IMR-90 (cell line): Measurements from ENCODE around the gene ZBTB33. TPM values are rescaled to one million over a fixed set of nuclear protein-coding genes. Genes with fewer than 3 reads are reported as not detected.

Experiments used
- ATAC-seq: fragments of 200-7000 bp; cut with Tn5 transposase; 2 replicates; pipeline ENCODE4 v1.9.1; 2020; ENCODE audit warnings: low read depth, mild to moderate bottlenecking, moderate library complexity
- BruUV-seq: library from RNA; stranded (reverse); fragments of 400-500 nt; replicated peaks from 2 replicates; lab custom pipeline; 2021; lab: Mats Ljungman, UMichigan
- CTCF ChIA-PET: fragments of 300-600 bp; formaldehyde crosslinking; extraction: SDS; loops from one replicate; lab custom pipeline; 2021; ENCODE audit warnings: antibody characterized with exemption; lab: Yijun Ruan, JAX
- POLR2A ChIA-PET: fragments of 300-600 bp; sonication (Branson Sonifier 250); formaldehyde crosslinking; loops from one replicate; lab custom pipeline; 2022; ENCODE audit warnings: antibody characterized with exemption; ENCODE audit not compliant: unreplicated experiment; lab: Charles Lee
- DNase-seq: peaks from one replicate; pipeline ENCODE4 v3.0.0; 2013
- H2AFZ ChIP-seq: replicated peaks from 2 replicates; pipeline ENCODE3; 2013; ENCODE audit warnings: low read length, mild to moderate bottlenecking; ENCODE audit not compliant: poor library complexity
- H2AK5ac ChIP-seq: 2 replicates; pipeline ENCODE4 v1.6.1; 2013; ENCODE audit warnings: low read depth, low read length, inconsistent platforms
- H2AK9ac ChIP-seq: replicated peaks from 2 replicates; pipeline ENCODE3; 2013; ENCODE audit warnings: mild to moderate bottlenecking, low read depth, low read length, moderate library complexity; ENCODE audit not compliant: poor library complexity
- H2BK120ac ChIP-seq: 2 replicates; pipeline ENCODE4 v1.6.1; 2013; ENCODE audit warnings: low read depth, low read length, inconsistent platforms
- H2BK15ac ChIP-seq: 3 replicates; pipeline ENCODE4 v1.6.1; 2013; ENCODE audit warnings: low read depth, low read length, inconsistent platforms
- H2BK20ac ChIP-seq: 2 replicates; pipeline ENCODE4 v1.6.1; 2013; ENCODE audit warnings: low read depth, mild to moderate bottlenecking, inconsistent platforms, low read length, moderate library complexity
- H2BK5ac ChIP-seq: 2 replicates; pipeline ENCODE4 v1.6.1; 2013; ENCODE audit warnings: mild to moderate bottlenecking, low read depth, low read length, inconsistent platforms; ENCODE audit not compliant: poor library complexity, severe bottlenecking
- H3K14ac ChIP-seq: replicated peaks from 2 replicates; pipeline ENCODE4 v1.6.1; 2013; ENCODE audit warnings: low read depth, low read length, inconsistent platforms
- H3K18ac ChIP-seq: 2 replicates; pipeline ENCODE4 v1.6.1; 2013; ENCODE audit warnings: low read depth, low read length, control low read depth
- H3K23ac ChIP-seq: 2 replicates; pipeline ENCODE4 v1.6.1; 2013; ENCODE audit warnings: low read depth, low read length, inconsistent platforms
- H3K27ac ChIP-seq: 2 replicates; pipeline ENCODE4 v1.5.1; 2013; ENCODE audit warnings: mild to moderate bottlenecking, control low read depth, low read length; ENCODE audit not compliant: insufficient read depth
- H3K27me3 ChIP-seq: 2 replicates; pipeline ENCODE4 v1.6.1; 2013; ENCODE audit warnings: low read length; ENCODE audit not compliant: control insufficient read depth, insufficient read depth
- H3K36me3 ChIP-seq: 2 replicates; pipeline ENCODE4 v1.6.1; 2013; ENCODE audit warnings: low read length, mixed read lengths; ENCODE audit not compliant: control insufficient read depth, insufficient read depth
- H3K4ac ChIP-seq: 2 replicates; pipeline ENCODE4 v1.6.1; 2013; ENCODE audit warnings: low read depth, low read length, inconsistent platforms
- H3K4me1 ChIP-seq: 2 replicates; pipeline ENCODE4 v1.6.1; 2013; ENCODE audit warnings: low read length, mixed read lengths; ENCODE audit not compliant: control insufficient read depth, insufficient read depth
- H3K4me2 ChIP-seq: 2 replicates; pipeline ENCODE4 v1.6.1; 2013; ENCODE audit warnings: low read depth, mild to moderate bottlenecking, control low read depth, low read length, moderate library complexity
- H3K4me3 ChIP-seq: 2 replicates; pipeline ENCODE4 v1.5.1; 2013; ENCODE audit warnings: low read depth, mild to moderate bottlenecking, control low read depth, low read length, moderate library complexity; ENCODE audit not compliant: insufficient read depth
- H3K56ac ChIP-seq: 2 replicates; pipeline ENCODE4 v1.6.1; 2013; ENCODE audit warnings: low read length, inconsistent platforms; ENCODE audit not compliant: insufficient read depth; ENCODE audit errors: extremely low read depth
- H3K79me1 ChIP-seq, 2 experiments: 2 replicates each; pipeline ENCODE4 v1.6.1; 2013; ENCODE audit warnings: low read length in 2 of 2, inconsistent platforms in 1 of 2, low read depth in 1 of 2
- H3K9ac ChIP-seq: 2 replicates; pipeline ENCODE4 v1.6.1; 2013; ENCODE audit warnings: low read depth, low read length, control low read depth
- H3K9me1 ChIP-seq: 2 replicates; pipeline ENCODE4 v1.6.1; 2013; ENCODE audit warnings: low read length, inconsistent platforms; ENCODE audit not compliant: insufficient read depth
- H3K9me3 ChIP-seq: 2 replicates; pipeline ENCODE4 v1.6.1; 2013; ENCODE audit warnings: low read length; ENCODE audit not compliant: control insufficient read depth, insufficient read depth
- H4K20me1 ChIP-seq: 2 replicates; pipeline ENCODE4 v1.6.1; 2013; ENCODE audit warnings: low read length, inconsistent platforms; ENCODE audit not compliant: insufficient read depth
- H4K5ac ChIP-seq: 2 replicates; pipeline ENCODE4 v1.6.1; 2013; ENCODE audit warnings: mild to moderate bottlenecking, low read depth, low read length, control low read depth
- H4K8ac ChIP-seq, 2 experiments: 2 replicates each; pipeline ENCODE4 v1.6.1; 2013; ENCODE audit warnings: low read depth in 2 of 2, low read length in 2 of 2, control low read depth in 1 of 2, inconsistent platforms in 1 of 2
- H4K91ac ChIP-seq: 2 replicates; pipeline ENCODE4 v1.6.1; 2013; ENCODE audit warnings: low read depth, low read length, inconsistent platforms; ENCODE audit not compliant: insufficient read depth
- BHLHE40 ChIP-seq: fragments of 150-350 bp; IDR thresholded peaks from 2 replicates; pipeline ENCODE4 v1.6.1; 2016; ENCODE audit warnings: mild to moderate bottlenecking, low read depth, low read length
- CEBPB ChIP-seq: IDR thresholded peaks from 2 replicates; pipeline ENCODE4 v1.6.1; 2012; ENCODE audit warnings: low read depth, low read length, improper control_type of control experiment
- CHD1 ChIP-seq: IDR thresholded peaks from 2 replicates; pipeline ENCODE4 v1.6.1; 2012; ENCODE audit warnings: low read depth, low read length, improper control_type of control experiment
- FOS ChIP-seq: fragments of 150-350 bp; IDR thresholded peaks from 2 replicates; pipeline ENCODE4 v1.6.1; 2016; ENCODE audit warnings: low read depth, low read length
- MAFK ChIP-seq: IDR thresholded peaks from 2 replicates; pipeline ENCODE4 v1.6.1; 2012; ENCODE audit warnings: low read depth, low read length, improper control_type of control experiment
- MAZ ChIP-seq: IDR thresholded peaks from 2 replicates; pipeline ENCODE4 v1.6.1; 2012; ENCODE audit warnings: low read depth, mild to moderate bottlenecking, low read length, improper control_type of control experiment, moderate library complexity, borderline replicate concordance
- MXI1 ChIP-seq: IDR thresholded peaks from 2 replicates; pipeline ENCODE4 v1.6.1; 2012; ENCODE audit warnings: low read depth, mild to moderate bottlenecking, low read length, moderate library complexity, borderline replicate concordance
- NFE2L2 ChIP-seq: fragments of 150-350 bp; IDR thresholded peaks from 2 replicates; pipeline ENCODE4 v1.6.1; 2016; ENCODE audit warnings: low read depth, mild to moderate bottlenecking, low read length
- POLR2A ChIP-seq: IDR thresholded peaks from 2 replicates; pipeline ENCODE4 v1.6.1; 2012; ENCODE audit warnings: mild to moderate bottlenecking, low read depth, low read length
- RAD21 ChIP-seq: IDR thresholded peaks from 2 replicates; pipeline ENCODE4 v1.6.1; 2012; ENCODE audit warnings: low read length, improper control_type of control experiment
- RCOR1 ChIP-seq: IDR thresholded peaks from 2 replicates; pipeline ENCODE4 v1.6.1; 2012; ENCODE audit warnings: mild to moderate bottlenecking, low read length, improper control_type of control experiment; ENCODE audit not compliant: insufficient replicate concordance
- RFX5 ChIP-seq: IDR thresholded peaks from 2 replicates; pipeline ENCODE4 v1.8.0; 2012; ENCODE audit warnings: low read depth, mild to moderate bottlenecking, low read length, moderate library complexity
- SMC3 ChIP-seq: fragments of 150-350 bp; IDR thresholded peaks from 2 replicates; pipeline ENCODE4 v1.6.1; 2016; ENCODE audit warnings: low read depth, mild to moderate bottlenecking, antibody characterized with exemption, low read length, moderate library complexity
- WGBS, 2 experiments: methylation state at CpG; one replicate each; pipeline versions ENCODE4 v1.1.5 to v1.1.7; 2013; ENCODE audit warnings: missing lambda C conversion rate in 2 of 2; ENCODE audit not compliant: insufficient read length in 1 of 2; ENCODE audit errors: extremely low coverage in 2 of 2; 5-methylcytosine and 5-hydroxymethylcytosine counted together
- dilution Hi-C: fragments of 300-500 bp; cut with HindIII; formaldehyde crosslinking; loops from one replicate; pipeline ENCODE4 v1.14.3; 2018; ENCODE audit warnings: low sequenced_read_pairs; ENCODE audit not compliant: unreplicated experiment
- in situ Hi-C: fragments of 300-500 bp; cut with MboI; formaldehyde crosslinking; loops from 3 replicates; pipeline ENCODE4 v1.14.3; 2019; ENCODE audit warnings: low sequenced_read_pairs, inconsistent platforms, mixed read lengths
- intact Hi-C: fragments of 100-400 bp; cut with micrococcal nuclease; formaldehyde crosslinking; loops from 2 replicates; pipeline ENCODE4 v1.10.0; 2022
- polyA plus RNA-seq, 3 experiments: library from polyadenylated mRNA; depleted of rRNA; stranded (reverse); fragments of >200 nt; gene quantifications; 2 replicates each; pipeline ENCODE4 v1.2.3, GENCODE V29; 2012; ENCODE audit warnings: low replicate concordance in 1 of 3
- total RNA-seq: library from RNA; depleted of rRNA; stranded (reverse); fragments of >200 nt; gene quantifications from 2 replicates; pipeline ENCODE4 v1.2.3, GENCODE V29; 2012
- TF ChIP-seq, protein P1 (sequence below): conservative IDR thresholded peaks from 2 replicates; pipeline ENCODE4 v1.5.1; 2012; ENCODE audit warnings: mild to moderate bottlenecking, low read depth, low read length, improper control_type of control experiment
- TF ChIP-seq, protein P2 (sequence below): fragments of 150-350 bp; IDR thresholded peaks from 2 replicates; pipeline ENCODE4 v1.6.1; 2016; ENCODE audit warnings: low read depth, mild to moderate bottlenecking, low read length, moderate library complexity, borderline replicate concordance

ZBTB33 gene
- total and polyA plus RNA-seq, 2 of the 4 experiments (the other 2 are of a cell fraction): 3.3 to 16.3 TPM

DNA sequence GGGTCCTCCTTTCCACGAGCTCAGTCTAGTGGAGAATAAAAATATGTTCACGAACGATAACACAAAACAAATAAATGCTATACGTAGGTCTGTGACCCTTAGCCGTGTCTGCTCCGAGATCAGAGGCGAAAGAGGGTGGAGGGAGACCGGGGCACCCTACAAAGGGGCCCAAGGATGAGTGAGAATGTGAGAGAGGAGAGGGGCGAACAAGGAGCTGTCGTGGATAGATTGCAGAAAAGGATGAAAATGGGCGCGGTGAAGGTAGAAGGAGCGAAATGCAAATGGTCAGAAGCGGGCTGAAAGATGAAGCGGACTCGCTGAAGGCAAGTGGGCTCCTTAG lies 6.2 kb upstream of the ZBTB33 start:
- ATAC-seq: no peak; the same call in 1 of the 2 replicates
- CTCF ChIA-PET: no interaction called here

More for the DNA sequence above, 6.2 kb upstream of the ZBTB33 start:
- intact Hi-C loops: no loop called here
- dilution Hi-C loops: no loop called here
- H2AK9ac ChIP-seq: no peak overlapping the region
- H3K9me1 ChIP-seq: no peaks in the 10 kb centered on the region
- BruUV-seq: no TSS peak
- POLR2A ChIA-PET: no interaction called here
- H3K14ac ChIP-seq: no peak overlapping the region
- DNase-seq: no peak
- no peak overlapping the region for H4K91ac ChIP-seq
- no peaks in the 10 kb centered on the region for H3K9me3 ChIP-seq
- H3K9ac ChIP-seq: peak overlapping the region; percentile 38
- peak overlapping the region; percentile 18 to 36; a peak in 3 of 4 replicates for H4K8ac ChIP-seq
- 17% methylated on average over 9 of the region's 16 CpGs; no CpG with 5 or more reads in 1 of the 2 experiments for WGBS, 2 experiments
- 0 out of 2 replicates have a peak, but pooled peaks cover 2% of the 10 kb centered on the region for H3K27me3 ChIP-seq
- no peak overlapping the region for H2AK5ac ChIP-seq
- no peak overlapping the region for H3K18ac ChIP-seq
- no peak overlapping the region for H3K56ac ChIP-seq
- no peak for TF ChIP-seq SMC3
- TF ChIP-seq FOS: no peak
- no peak for TF ChIP-seq MXI1
- no peak for TF ChIP-seq NFE2L2
- no peak for TF ChIP-seq RAD21
- TF ChIP-seq, protein P1, sequence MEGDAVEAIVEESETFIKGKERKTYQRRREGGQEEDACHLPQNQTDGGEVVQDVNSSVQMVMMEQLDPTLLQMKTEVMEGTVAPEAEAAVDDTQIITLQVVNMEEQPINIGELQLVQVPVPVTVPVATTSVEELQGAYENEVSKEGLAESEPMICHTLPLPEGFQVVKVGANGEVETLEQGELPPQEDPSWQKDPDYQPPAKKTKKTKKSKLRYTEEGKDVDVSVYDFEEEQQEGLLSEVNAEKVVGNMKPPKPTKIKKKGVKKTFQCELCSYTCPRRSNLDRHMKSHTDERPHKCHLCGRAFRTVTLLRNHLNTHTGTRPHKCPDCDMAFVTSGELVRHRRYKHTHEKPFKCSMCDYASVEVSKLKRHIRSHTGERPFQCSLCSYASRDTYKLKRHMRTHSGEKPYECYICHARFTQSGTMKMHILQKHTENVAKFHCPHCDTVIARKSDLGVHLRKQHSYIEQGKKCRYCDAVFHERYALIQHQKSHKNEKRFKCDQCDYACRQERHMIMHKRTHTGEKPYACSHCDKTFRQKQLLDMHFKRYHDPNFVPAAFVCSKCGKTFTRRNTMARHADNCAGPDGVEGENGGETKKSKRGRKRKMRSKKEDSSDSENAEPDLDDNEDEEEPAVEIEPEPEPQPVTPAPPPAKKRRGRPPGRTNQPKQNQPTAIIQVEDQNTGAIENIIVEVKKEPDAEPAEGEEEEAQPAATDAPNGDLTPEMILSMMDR: no peak
- no peak for TF ChIP-seq MAZ
- TF ChIP-seq CHD1: no peak
- no peak for TF ChIP-seq MAFK
- no peak for TF ChIP-seq RFX5
- no peak for TF ChIP-seq CEBPB
- no peak for TF ChIP-seq POLR2A
- no peak for TF ChIP-seq BHLHE40
- TF ChIP-seq, protein P2, sequence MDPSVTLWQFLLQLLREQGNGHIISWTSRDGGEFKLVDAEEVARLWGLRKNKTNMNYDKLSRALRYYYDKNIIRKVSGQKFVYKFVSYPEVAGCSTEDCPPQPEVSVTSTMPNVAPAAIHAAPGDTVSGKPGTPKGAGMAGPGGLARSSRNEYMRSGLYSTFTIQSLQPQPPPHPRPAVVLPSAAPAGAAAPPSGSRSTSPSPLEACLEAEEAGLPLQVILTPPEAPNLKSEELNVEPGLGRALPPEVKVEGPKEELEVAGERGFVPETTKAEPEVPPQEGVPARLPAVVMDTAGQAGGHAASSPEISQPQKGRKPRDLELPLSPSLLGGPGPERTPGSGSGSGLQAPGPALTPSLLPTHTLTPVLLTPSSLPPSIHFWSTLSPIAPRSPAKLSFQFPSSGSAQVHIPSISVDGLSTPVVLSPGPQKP: no peak
- TF ChIP-seq RCOR1: no peak
- no peaks in the 10 kb centered on the region for H4K20me1 ChIP-seq
- no peak overlapping the region for H2BK15ac ChIP-seq
- no peaks in the 10 kb centered on the region for H3K4me1 ChIP-seq
- peak overlapping the region; percentile 91 for H2AFZ ChIP-seq
- peak overlapping the region; percentile 18; the same call in 1 of the 2 replicates for H3K27ac ChIP-seq
- no peak overlapping the region for H3K4ac ChIP-seq
- no peak overlapping the region for H2BK5ac ChIP-seq
- H4K5ac ChIP-seq: 0 out of 2 replicates have a peak overlapping the region, but pooled peaks have one; percentile 6
- H3K36me3 ChIP-seq: no peaks in the 10 kb centered on the region
- peak overlapping the region; percentile 61 for H3K4me2 ChIP-seq
- H3K23ac ChIP-seq: no peak overlapping the region
- H2BK120ac ChIP-seq: no peak overlapping the region
- in situ Hi-C loops: loop anchor here (25.0 kb wide), 1 partner anchor 132 kb away; the partner anchor contains the start of gene RHOXF1
- no peaks in the 10 kb centered on the region for H3K79me1 ChIP-seq
- peak overlapping the region; percentile 67 for H3K4me3 ChIP-seq
- H2BK20ac ChIP-seq: no peak overlapping the region
